HG03097 (cell line): ENCODE data around the gene C1orf226.
"Not testable (repeated sequence)": the region's sequence is repeated elsewhere in the genome, so short reads cannot be mapped to it uniquely, and the experiment has no call there.

Source experiments
- ATAC-seq: cut with Tn5 transposase; IDR thresholded peaks from one replicate; pipeline ENCODE4 v1.9.1; 2021; ENCODE audit not compliant: unreplicated experiment, low FRiP score

Gene C1orf226, protein sequence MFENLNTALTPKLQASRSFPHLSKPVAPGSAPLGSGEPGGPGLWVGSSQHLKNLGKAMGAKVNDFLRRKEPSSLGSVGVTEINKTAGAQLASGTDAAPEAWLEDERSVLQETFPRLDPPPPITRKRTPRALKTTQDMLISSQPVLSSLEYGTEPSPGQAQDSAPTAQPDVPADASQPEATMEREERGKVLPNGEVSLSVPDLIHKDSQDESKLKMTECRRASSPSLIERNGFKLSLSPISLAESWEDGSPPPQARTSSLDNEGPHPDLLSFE

GRCh38 chr1:162381383-162381782, at the start of gene C1orf226:
C1orf226 (plus strand) TSS chr1:162381728; CDS start chr1:162381902, 174 bp downstream.
- no peak for ATAC-seq

DNA sequence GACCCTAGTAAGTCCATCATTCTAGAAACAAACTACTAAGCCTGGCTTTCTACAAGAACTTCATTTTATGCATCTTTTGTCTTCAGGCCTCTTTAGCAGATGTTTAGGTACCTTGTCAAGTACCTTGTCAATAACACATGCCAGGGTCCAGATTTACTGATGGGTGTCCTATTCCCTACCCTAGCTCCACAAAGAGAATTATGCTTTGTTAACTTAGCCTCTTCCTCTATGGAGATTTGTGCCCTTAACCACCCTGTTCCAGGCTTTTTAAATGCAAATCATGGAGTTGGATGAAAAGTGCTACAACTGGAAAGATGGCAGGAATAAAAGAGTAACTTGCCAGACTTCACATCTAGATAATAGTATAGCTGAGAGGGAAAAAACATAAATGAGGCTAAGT, 47.5 kb upstream of the C1orf226 start:
- ATAC-seq = no peak

GRCh38 chr1:162335126-162335525, 46.4 kb upstream of the C1orf226 start:
- no peak for ATAC-seq

GRCh38 chr1:162336621-162337285, 44.8 kb upstream of the C1orf226 start:
- ATAC-seq = no peak

GRCh38 chr1:162342452-162342983, 39.0 kb upstream of the C1orf226 start:
- ATAC-seq = no peak

DNA sequence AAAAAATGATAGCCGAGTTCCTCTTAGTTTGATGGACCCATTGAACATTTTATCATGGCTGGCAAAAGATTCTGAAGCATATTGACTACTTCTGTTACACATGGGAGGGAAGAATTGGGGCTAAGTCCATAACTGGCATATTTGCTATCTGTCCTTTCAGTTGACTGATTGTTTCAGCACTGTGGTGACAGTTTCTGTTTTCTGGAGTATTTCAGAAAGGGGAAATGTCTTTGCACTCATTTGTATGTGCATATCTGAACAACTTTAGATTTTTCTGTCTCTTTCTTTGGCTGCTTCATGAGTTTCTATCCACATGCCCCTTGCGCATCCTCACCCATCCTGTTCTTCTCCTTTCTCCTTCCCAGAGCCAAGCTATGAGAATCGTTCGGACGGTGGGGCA, 38.1 kb upstream of the C1orf226 start:
- ATAC-seq = no peak

- no peak for ATAC-seq
Measured at GRCh38 chr1:162347281-162347680, 34.2 kb upstream of the C1orf226 start.

DNA sequence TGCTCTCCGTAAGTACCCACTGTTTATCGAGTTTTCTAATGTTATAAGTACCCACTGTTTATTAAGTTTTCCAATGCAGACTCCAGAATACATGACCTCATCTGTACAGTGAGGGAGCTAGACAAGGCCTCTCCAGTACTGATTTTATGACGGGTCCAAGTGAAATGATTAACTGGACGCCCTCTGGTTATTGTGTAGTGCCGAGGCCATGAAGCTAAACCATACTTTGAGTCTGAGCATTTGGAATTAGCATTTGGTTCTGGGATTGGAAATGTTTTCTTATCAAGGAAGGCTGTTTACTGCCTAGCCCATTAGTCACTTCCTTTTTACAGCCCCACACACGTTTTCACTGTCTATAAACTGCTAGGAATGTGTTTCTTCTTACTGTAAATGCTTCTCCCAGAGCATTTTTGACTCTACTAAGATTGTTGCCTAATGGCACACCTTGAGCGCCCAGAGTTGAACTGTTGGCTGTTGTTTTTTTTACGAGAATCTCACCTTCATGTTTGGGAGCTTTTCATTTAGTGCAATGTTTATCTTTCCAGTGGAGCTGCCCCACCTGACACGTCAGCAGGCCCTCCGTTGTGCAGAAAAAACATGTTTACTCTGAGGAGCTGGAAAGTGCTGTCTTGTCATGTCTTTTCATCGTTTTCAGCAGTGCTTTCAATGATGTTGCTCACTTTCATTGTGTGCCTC, 31.7 kb upstream of the C1orf226 start:
- no peak for ATAC-seq

- ATAC-seq = no peak
Measured at GRCh38 chr1:162351246-162351842, 30.2 kb upstream of the C1orf226 start.

- ATAC-seq = not testable (repeated sequence)
Measured at GRCh38 chr1:162351874-162352273, 29.7 kb upstream of the C1orf226 start.

- no peak for ATAC-seq
Measured at GRCh38 chr1:162353078-162353477, 28.4 kb upstream of the C1orf226 start.

GRCh38 chr1:162353702-162354101, 27.8 kb upstream of the C1orf226 start:
- no peak for ATAC-seq

DNA sequence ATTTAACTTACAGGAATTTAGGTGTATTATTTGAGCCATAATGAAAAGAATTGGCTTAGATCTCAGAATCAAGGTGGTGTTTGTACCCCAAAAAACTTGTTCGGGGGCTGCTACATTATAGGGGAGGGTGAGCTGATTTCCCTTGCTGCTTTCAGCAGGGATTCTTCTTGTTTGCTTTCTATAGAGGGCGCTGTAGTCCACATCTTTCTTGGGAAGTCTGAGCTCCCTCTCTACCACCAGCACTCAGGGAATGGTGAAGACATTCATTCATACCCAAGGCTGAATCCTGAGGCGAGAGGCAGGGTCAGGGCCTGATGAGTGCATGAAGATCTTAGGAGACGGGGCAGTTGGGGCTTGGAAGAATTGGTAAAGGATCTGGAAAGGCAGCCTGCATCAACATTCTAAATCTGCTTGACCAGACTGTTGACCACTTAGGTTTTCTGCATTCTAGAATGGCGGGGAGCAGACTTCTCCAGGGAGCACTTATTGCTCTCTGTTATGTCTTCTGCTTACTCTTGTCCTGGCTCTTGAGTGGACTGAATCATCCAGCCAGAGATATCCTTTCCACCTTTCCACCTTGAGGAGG, 23.8 kb upstream of the C1orf226 start:
- ATAC-seq = no peak

DNA sequence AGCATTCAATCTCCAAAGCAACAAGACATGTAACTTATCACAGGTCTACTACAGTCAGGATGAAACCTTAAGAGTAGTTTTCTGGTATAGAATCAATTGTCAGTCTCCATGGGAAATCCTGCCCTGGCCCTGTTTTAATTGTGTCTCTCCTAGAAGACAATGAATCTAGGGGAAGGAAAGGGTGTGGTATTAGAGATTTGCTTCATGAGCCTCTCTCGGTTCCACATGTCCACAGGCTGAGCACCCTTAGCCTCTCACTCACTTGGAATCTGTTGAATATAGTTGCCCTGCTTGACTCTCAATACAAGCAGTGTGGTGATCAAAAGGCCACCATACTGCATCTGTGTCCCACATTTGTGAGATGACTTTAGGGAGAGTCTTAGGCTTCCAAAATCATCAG, 22.6 kb upstream of the C1orf226 start:
- ATAC-seq = no peak

GRCh38 chr1:162359523-162360236, 21.8 kb upstream of the C1orf226 start:
- no peak for ATAC-seq

DNA sequence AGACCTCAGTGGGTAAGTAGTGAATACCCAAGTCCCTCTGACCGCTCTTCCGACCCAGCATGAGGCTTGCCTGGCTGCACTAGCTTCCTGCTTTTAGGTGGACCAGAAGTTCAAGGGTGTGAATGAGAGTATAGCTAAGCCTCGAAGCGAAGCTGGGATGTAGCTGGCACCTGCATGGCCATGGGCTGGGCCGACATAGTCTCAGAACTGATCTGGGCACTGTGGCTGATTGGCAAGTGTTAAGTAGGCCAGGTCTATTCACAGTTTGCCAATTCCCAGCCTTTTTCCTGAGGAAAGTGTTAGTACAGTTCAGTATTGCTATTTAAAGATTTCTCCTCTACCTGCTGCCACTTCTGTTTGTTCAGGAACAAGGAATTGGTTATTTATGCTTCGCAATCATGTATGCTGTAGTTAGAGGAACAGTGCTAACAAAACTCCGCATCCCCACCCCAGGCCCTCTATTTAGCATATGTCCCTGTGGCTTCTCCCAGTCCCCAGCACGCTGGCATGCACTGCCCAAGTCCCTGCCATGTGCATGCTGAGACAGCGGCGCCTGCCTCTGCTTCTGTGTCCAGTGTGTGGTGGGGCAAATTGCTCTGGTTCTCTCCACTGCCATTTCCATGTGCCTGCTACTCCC, 21.2 kb upstream of the C1orf226 start:
- ATAC-seq = no peak

GRCh38 chr1:162360874-162361260, 20.7 kb upstream of the C1orf226 start:
- ATAC-seq = no peak

DNA sequence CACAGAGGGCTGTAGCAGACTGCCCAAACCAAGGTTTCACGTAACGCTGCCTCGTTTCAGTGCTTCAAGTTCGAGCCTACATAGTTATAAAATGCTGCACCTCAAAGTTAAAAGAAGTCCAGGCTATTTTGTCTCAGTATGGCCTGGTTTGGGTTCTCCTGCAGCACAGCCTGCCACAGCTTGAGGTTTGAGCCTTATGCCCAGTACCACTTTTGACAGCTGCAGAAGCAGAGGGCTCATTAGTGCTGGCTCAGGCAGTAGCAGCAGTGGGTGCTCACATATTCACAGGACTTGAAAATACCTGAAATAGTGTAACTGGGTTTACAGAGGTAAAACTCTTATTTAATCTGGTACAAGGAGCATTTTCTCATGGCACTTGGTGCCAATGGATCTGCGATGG, 20.2 kb upstream of the C1orf226 start:
- no peak for ATAC-seq

- ATAC-seq = no peak
Measured at GRCh38 chr1:162363823-162364222, 17.7 kb upstream of the C1orf226 start.

DNA sequence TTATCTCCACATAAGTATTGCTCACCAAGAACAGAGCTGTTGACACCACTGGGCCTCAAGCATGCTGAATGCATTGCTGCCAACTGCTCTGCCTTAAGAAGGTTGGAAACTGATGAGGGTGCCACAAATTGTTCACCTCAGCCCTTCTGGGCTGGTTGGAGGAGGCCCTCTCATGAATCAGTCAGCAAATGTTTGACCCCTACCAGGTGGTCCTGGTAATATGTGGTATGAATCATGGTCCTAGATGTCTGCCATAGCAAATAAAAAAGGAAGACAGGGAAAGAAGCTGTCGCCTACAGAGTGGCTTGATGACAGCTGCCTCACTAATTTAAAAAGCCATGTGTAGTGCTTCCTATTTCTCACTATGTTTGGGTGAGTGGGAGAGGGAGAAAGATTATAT, 17.0 kb upstream of the C1orf226 start:
- ATAC-seq = no peak
